Panc1 (cell line): ENCODE results near the gene CPNE7. TPM values are rescaled to one million over a fixed set of nuclear protein-coding genes. Genes with fewer than 3 reads are reported as not detected.

Experiments used
- ATAC-seq: fragments of 200-7000 bp; cut with Tn5 transposase; 2 replicates; pipeline ENCODE4 v1.9.1; 2020; ENCODE audit warnings: mild to moderate bottlenecking, moderate library complexity
- BruUV-seq: library from RNA; stranded (reverse); fragments of 400-500 nt; replicated peaks from 2 replicates; lab custom pipeline; 2021; lab: Mats Ljungman, UMichigan
- CTCF ChIA-PET: fragments of 300-600 bp; sonication (Branson Sonifier 250); formaldehyde crosslinking; loops from one replicate; lab custom pipeline; 2022; ENCODE audit warnings: antibody characterized with exemption; lab: Charles Lee
- POLR2A ChIA-PET: fragments of 300-600 bp; sonication (Branson Sonifier 250); formaldehyde crosslinking; loops from one replicate; lab custom pipeline; 2022; ENCODE audit warnings: antibody characterized with exemption; lab: Charles Lee
- DNase-seq: peaks from one replicate; pipeline ENCODE4 v3.0.0-alpha.2; 2010; ENCODE audit warnings: low read depth, low spot score
- H3K27ac ChIP-seq: 2 replicates; pipeline ENCODE4 v1.5.1; 2011; ENCODE audit warnings: mild to moderate bottlenecking, low read length, inconsistent platforms
- H3K27me3 ChIP-seq: fragments of 200-500 bp; sonication (Bioruptor generic); 2 replicates; pipeline ENCODE4 v1.6.0; 2014; ENCODE audit warnings: low read length, inconsistent platforms; ENCODE audit not compliant: control insufficient read depth, insufficient read depth
- H3K36me3 ChIP-seq: fragments of 200-500 bp; sonication (Bioruptor generic); 2 replicates; pipeline ENCODE4 v1.5.1; 2014; ENCODE audit warnings: inconsistent platforms, mild to moderate bottlenecking, low read length, moderate library complexity; ENCODE audit not compliant: control insufficient read depth, insufficient read depth
- H3K4me1 ChIP-seq: 2 replicates; pipeline ENCODE4 v1.5.1; 2011; ENCODE audit warnings: inconsistent platforms, mild to moderate bottlenecking, low read length, moderate library complexity; ENCODE audit not compliant: control insufficient read depth, insufficient read depth
- H3K4me3 ChIP-seq, 2 experiments: 2 replicates each; pipeline ENCODE4 v1.5.1; 2011 to 2012; ENCODE audit warnings: low read depth in 2 of 2, low read length in 2 of 2, mild to moderate bottlenecking in 2 of 2, inconsistent platforms in 1 of 2, moderate library complexity in 1 of 2
- H3K9me3 ChIP-seq: fragments of 200-500 bp; sonication (Bioruptor generic); 2 replicates; pipeline ENCODE4 v1.5.1; 2014; ENCODE audit warnings: low read depth, mild to moderate bottlenecking, inconsistent platforms, low read length, moderate library complexity; ENCODE audit not compliant: control insufficient read depth, insufficient read depth
- CTCF ChIP-seq: fragments of 450-650 bp; IDR thresholded peaks from 2 replicates; pipeline ENCODE4 v1.5.1; 2017; ENCODE audit warnings: mild to moderate bottlenecking
- POLR2AphosphoS5 ChIP-seq: IDR thresholded peaks from 2 replicates; pipeline ENCODE4 v1.6.1; 2012; ENCODE audit warnings: mild to moderate bottlenecking, low read depth, low read length, moderate library complexity
- REST ChIP-seq, 2 experiments: IDR thresholded peaks; 2 replicates each; pipeline ENCODE4 v1.6.1; 2011 to 2012; ENCODE audit warnings: low read depth in 2 of 2, control low read depth in 1 of 2, low read length in 1 of 2, mild to moderate bottlenecking in 1 of 2, moderate library complexity in 1 of 2; ENCODE audit not compliant: insufficient read depth in 1 of 2
- SIN3A ChIP-seq: IDR thresholded peaks from 2 replicates; pipeline ENCODE4 v1.6.1; 2012; ENCODE audit warnings: low read depth, mild to moderate bottlenecking, low read length, moderate library complexity, borderline replicate concordance; ENCODE audit not compliant: insufficient read depth
- TCF7L2 ChIP-seq: IDR thresholded peaks from 2 replicates; pipeline ENCODE4 v1.6.1; 2011; ENCODE audit warnings: mild to moderate bottlenecking, low read depth, low read length, inconsistent platforms
- in situ Hi-C: cut with HindIII; loops from 2 replicates; pipeline ENCODE4 v1.10.0; 2016; ENCODE audit warnings: low sequenced_read_pairs, low pct_unique_long_range_greater_than_20kb
- intact Hi-C: fragments of 100-400 bp; cut with micrococcal nuclease; formaldehyde crosslinking; loops from one replicate; pipeline ENCODE4 v1.10.0; 2022; ENCODE audit not compliant: unreplicated experiment
- total RNA-seq: library from RNA; stranded (reverse); gene quantifications from one replicate; pipeline ENCODE4 v1.2.1, GENCODE V29; 2021; ENCODE audit not compliant: unreplicated experiment

CPNE7 gene
- total RNA-seq, 1 experiment from 2014 or later, result 32.7 TPM

- ChIA-PET CTCF (no interaction called here), POLR2A (no interaction called here)
- ATAC-seq (no peak), DNase-seq (no peak)
- intact Hi-C loops, result no loop called here
- Histone ChIP-seq H3K4me3 (no peak overlapping the region), H3K9me3 (no peaks in the 10 kb centered on the region), H3K36me3 (peaks cover 3% of the 10 kb centered on the region; the same call in 1 of the 2 replicates), H3K27me3 (no peaks in the 10 kb centered on the region), H3K27ac (no peak overlapping the region), H3K4me1 (no peaks in the 10 kb centered on the region)
- TF ChIP-seq REST (IDR thresholded peaks at IDR 0.05; ENCODE audit: insufficient read depth in 1 of 2, low read depth in 2 of 2, low read length in 1 of 2) (no peak), POLR2AphosphoS5 (no peak), SIN3A (no peak), TCF7L2 (no peak)
- in situ Hi-C loops, result no loop called here
- no TSS peak for BruUV-seq
Observed at GRCh38 chr16:89544713-89545043, 30.9 kb upstream of the CPNE7 start.

- H3K9me3 ChIP-seq, result no peaks in the 10 kb centered on the region
- in situ Hi-C loops (no loop called here), intact Hi-C loops (no loop called here)
- peaks cover 3% of the 10 kb centered on the region; the same call in 1 of the 2 replicates for H3K36me3 ChIP-seq
- ATAC-seq (no peak), DNase-seq (no peak)
- no peak overlapping the region for H3K27ac ChIP-seq
- ChIA-PET POLR2A (no interaction called here), CTCF (no interaction called here)
- no peaks in the 10 kb centered on the region for H3K4me1 ChIP-seq
- TF ChIP-seq CTCF (no peak), POLR2AphosphoS5 (no peak), SIN3A (no peak), TCF7L2 (no peak), REST (IDR thresholded peaks at IDR 0.05; ENCODE audit: insufficient read depth in 1 of 2, low read depth in 2 of 2, low read length in 1 of 2) (no peak)
- no peak overlapping the region for H3K4me3 ChIP-seq
- BruUV-seq, result no TSS peak
- no peaks in the 10 kb centered on the region for H3K27me3 ChIP-seq
Observed at GRCh38 chr16:89545044-89545830, 30.3 kb upstream of the CPNE7 start.
